ENCODE data around the gene TCF4.

- TF ChIP-seq, protein P1, sequence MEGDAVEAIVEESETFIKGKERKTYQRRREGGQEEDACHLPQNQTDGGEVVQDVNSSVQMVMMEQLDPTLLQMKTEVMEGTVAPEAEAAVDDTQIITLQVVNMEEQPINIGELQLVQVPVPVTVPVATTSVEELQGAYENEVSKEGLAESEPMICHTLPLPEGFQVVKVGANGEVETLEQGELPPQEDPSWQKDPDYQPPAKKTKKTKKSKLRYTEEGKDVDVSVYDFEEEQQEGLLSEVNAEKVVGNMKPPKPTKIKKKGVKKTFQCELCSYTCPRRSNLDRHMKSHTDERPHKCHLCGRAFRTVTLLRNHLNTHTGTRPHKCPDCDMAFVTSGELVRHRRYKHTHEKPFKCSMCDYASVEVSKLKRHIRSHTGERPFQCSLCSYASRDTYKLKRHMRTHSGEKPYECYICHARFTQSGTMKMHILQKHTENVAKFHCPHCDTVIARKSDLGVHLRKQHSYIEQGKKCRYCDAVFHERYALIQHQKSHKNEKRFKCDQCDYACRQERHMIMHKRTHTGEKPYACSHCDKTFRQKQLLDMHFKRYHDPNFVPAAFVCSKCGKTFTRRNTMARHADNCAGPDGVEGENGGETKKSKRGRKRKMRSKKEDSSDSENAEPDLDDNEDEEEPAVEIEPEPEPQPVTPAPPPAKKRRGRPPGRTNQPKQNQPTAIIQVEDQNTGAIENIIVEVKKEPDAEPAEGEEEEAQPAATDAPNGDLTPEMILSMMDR (IDR thresholded peaks at IDR 0.05; ENCODE audit: low read length), result no peak
- TF ChIP-seq EZH2 (optimal IDR thresholded peaks at IDR 0.05; ENCODE audit: low read depth, low read length), result no peak
These were observed 191.0 kb downstream of the TCF4 start for GRCh38 chr18:55396979-55397378.
